RKO (cell line): ENCODE measurements around the gene RIN3.

ENCODE experiments used
- DNase-seq: peaks from one replicate; pipeline ENCODE4 v3.0.0-alpha.2; 2016; ENCODE audit warnings: low spot score

RIN3 gene

GRCh38 chr14:92578511-92578910 is 64.9 kb downstream of the RIN3 start:
- no peak for DNase-seq

DNA sequence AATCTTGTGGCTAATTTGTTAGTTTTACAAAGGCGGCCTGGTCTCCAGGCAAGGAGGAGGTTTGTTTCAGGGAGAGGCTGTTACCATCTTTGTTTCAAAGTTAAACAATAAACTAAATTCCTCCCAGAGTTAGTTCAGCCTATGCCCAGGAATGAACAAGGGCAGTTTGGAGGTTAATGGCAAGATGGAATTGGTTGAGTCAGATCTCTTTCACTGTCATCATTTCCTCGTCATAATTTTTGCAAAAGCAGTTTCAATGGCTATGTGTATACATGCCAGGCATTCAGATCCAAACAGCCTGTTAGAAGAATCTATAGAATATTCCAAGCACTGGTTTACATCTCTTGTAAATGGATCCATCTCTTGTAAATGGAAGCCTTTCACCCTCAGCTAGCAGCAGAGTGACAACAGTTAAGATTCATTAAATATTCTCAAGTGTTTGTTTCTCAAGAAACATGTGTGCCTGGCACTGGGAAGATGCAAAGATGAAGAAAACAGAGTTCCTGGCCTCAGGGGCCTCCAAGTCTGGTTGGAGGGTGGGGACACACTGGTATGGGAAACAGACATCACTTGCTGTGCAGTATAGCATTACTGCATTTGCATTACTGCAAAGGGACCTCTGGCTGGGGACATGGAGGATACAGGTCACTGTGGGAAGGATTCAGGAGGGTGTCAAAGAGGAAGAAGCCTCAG is 65.8 kb downstream of the RIN3 start:
- no peak for DNase-seq

GRCh38 chr14:92581206-92581605 is 67.6 kb downstream of the RIN3 start:
- DNase-seq = no peak

- no peak for DNase-seq
Measured at GRCh38 chr14:92581966-92582566, 68.5 kb downstream of the RIN3 start.

DNA sequence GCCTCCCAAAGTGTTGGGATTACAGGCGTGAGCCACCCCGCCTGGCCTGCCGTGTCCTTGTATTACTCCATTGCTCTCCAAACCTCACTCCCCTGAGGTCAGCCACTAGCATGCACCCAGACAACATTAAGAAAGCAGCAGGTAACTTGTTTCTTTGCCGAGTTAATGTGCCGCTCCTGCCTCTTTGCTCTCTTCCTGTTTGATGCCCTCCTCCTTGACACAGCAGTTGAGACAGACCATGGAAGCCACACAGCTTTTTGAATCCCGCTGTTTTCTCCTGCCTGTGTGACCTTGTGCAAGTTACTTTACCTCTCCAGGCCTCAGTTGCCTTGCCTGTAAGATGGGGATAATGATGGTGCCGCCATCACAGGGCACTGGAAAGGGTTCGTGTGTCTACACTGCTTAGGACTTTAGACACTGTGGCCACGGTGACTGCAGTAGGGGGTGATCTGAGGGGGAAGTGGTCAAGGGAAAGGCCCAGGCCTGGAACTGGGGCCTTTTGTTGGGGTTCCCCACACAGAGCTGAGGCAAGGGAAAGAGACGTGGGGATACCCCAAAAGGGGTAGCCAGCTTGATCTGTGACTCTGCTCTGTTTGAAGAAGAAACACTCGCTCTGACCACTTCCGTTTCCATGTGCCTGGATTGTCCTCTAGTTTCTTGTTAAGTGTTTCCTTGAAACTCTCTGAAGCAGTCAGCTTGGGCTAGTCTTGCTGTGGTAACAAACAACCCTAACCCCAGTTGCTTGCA is 69.3 kb downstream of the RIN3 start:
- DNase-seq = no peak

- DNase-seq = no peak
Measured at GRCh38 chr14:92584220-92584619, 70.6 kb downstream of the RIN3 start.

DNA sequence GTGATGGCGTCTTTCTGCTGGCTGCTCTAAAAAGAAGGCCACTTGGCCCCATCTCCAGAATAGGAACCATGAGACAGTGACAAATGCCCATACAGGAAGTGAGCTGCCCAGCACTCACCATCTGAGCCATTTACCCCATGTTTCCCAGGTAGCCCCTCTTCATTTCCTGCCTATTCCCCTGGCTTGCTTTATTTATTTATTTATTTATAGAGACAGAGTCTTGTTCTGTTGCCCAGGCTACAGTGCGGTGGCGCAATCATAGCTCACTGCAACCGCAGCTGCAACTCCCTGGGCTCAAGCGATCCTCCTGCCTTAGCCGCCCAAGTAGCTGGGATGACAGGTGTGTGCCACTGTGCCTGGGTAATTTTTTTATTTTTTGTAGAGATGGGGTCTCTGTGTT is 71.2 kb downstream of the RIN3 start:
- no peak for DNase-seq

GRCh38 chr14:92585981-92586937 is 72.7 kb downstream of the RIN3 start:
- DNase-seq = no peak

DNA sequence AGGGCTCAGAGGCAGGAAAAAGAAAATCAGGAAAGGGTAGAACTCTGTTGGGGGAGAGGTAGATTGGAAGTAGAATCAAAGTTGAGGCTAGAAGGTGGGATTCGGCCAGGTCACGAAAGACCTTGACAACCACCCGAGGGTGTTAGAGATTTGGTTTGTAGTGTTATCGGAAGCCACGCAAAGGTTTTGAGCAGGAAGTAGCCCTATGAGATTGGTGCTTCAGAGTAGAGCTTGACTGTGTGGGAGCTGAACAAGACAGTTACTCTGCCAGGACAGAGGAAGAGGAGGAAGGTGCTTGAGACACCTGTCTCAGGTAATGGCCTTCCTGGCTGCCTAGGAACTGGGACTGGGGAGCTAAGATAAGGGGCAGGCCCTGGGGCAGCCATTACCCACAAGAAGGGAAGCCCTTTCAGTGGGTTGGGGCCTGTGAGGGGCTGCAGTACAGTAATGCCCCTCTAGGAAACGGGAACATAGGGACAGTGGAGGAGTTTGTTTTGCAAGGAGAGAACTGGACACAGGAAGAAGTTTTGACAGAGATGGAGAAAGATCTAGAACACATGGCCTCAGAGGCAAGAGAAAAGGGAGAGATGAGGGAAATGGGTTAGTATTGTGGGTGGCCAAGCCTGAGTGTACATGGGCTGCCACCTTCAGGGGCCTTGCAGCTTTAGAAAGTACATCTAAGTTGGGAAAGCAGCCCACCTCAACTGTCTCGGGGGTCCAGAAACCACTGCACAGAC is 73.5 kb downstream of the RIN3 start:
- DNase-seq = no peak

DNA sequence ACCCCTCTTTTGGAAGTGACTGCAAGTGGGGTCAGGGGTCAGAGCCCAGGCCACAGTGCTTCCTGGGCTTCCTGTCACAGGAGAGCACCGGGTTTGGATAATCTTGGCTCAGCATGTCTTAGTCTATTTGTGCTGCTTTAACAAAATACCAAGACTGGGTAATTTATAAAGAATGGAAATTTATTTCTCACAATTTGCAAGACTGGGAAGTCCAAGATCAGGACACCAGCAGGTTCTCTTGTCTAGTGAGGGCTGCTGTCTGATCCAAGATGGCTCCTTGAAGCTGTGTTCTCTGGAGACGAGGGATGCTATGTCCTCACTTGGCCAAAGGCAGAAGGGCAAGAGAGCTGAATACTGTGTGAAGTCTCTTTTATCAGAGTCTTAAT is 74.1 kb downstream of the RIN3 start:
- no peak for DNase-seq

DNA sequence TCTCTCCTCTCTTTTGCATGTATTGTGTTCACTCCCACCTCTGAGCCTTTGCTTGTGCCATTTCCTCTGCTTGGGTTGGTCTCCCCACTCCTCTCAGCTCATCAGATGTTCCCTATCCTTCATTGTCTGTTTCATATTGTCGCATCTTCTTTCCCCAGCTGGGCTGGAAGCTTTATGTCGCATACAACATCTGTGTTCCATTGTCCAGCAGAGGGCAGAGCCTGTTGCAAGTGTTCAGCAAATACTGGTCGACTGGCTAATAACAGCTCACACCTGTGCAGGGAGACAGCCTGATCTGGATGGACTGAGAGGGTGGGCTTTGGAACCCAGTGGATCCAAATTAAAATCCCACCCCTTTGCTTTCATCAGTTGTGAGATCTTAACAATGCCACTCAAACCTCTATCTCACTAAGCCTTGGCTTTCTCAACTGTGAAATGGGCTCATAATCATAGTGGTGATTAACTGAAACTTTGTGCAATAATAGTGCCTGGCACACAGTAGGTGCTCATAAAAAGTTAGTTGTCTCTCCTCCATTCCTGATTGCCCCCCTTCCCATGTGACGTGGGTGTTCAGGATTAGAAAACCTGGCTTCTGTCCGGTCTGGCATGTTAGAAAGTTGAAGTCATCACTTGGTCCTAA is 75.8 kb downstream of the RIN3 start:
- no peak for DNase-seq

- no peak for DNase-seq
Measured at GRCh38 chr14:92590176-92590575, 76.6 kb downstream of the RIN3 start.

GRCh38 chr14:92590941-92591340 is 77.4 kb downstream of the RIN3 start:
- DNase-seq = no peak

DNA sequence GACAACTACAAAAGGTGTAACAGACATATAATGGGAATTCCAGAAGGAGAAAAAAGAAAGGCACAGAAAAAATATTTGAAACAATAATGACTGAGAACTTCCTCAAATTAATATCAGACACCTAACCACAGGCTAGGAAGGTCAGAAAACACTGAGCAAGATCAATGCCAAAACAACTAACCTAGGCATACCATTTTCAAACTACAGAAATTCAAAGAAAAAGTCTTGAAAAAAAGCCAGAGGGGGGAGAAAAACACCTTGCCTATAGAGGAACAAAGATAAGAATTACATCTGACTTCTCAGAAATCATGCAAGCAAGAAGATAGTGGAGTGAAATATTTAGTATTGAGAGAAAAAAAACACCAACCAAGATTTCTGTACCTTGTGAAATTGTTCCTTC is 77.8 kb downstream of the RIN3 start:
- DNase-seq = no peak

GRCh38 chr14:92595267-92595666 is 81.7 kb downstream of the RIN3 start:
- no peak for DNase-seq

DNA sequence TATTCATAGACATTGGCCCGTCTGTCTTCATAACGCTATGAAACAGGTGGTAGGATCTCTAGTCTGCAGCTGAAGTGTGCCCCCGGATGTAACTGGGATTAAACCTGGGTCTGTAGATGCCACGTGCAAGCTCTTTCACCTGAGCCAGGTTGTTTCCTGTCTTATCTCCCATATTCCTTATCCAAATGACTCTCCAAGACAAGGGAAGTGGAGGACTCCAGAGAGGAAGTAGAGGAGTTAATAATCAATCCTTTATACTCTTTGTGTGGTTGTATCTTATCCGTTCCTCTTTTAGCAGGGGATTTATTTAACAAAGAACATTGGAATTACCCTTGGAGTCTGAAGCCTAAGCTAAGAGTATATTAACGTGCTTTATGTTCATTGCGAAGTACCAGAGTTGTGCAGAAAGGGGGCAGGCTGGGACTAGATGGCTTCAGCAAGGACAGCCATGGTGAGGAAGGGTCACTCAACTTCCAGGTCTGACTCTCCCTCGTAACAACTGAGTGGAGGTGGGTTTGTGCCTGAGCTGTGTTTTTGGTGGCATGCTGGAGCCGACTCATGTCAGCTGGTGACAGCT is 82.8 kb downstream of the RIN3 start:
- DNase-seq = no peak

GRCh38 chr14:92597906-92598905 is 84.6 kb downstream of the RIN3 start:
- DNase-seq = no peak

- no peak for DNase-seq
Measured at GRCh38 chr14:92599811-92600210, 86.2 kb downstream of the RIN3 start.

GRCh38 chr14:92600318-92601053 is 86.9 kb downstream of the RIN3 start:
- DNase-seq = no peak
